Endothelial cell of umbilical vein (primary cell): ENCODE measurements around the gene GRB2. TPM values are rescaled to one million over a fixed set of nuclear protein-coding genes. Genes with fewer than 3 reads are reported as not detected.

Experiments
- BruUV-seq: library from RNA; stranded (reverse); fragments of 400-500 nt; replicated peaks from 2 replicates; lab custom pipeline; 2021; lab: Mats Ljungman, UMichigan
- CTCF ChIA-PET: fragments of 300-600, 350-600 bp; sonication (Branson Sonifier 250); formaldehyde crosslinking; loops from one replicate; lab custom pipeline; 2021; ENCODE audit warnings: antibody characterized with exemption, inconsistent platforms; lab: Charles Lee
- POLR2A ChIA-PET: fragments of 300-600, 350-600 bp; sonication (Branson Sonifier 250); formaldehyde crosslinking; loops from one replicate; lab custom pipeline; 2021; ENCODE audit warnings: antibody characterized with exemption, inconsistent platforms; lab: Charles Lee
- DNase-seq: peaks from one replicate; pipeline ENCODE4 v3.0.0-alpha.2; 2011; ENCODE audit warnings: low read depth, low spot score
- FAIRE-seq: peaks from 2 replicates; lab custom pipeline; 2011; peaks lifted over from hg19 to GRCh38; lab: Jason Lieb, UNC
- H2AFZ ChIP-seq: 2 replicates; pipeline ENCODE4 v1.6.0; 2012; ENCODE audit warnings: low read depth, low read length, control low read depth, inconsistent platforms
- H3K27ac ChIP-seq: 2 replicates; pipeline ENCODE4 v1.5.1; 2011; ENCODE audit warnings: low read depth, mild to moderate bottlenecking, control low read depth, low read length, moderate library complexity; ENCODE audit not compliant: insufficient read depth
- H3K27me3 ChIP-seq, 2 experiments: 2 replicates each; pipeline versions ENCODE4 v1.6.0 to v1.6.1; 2011; ENCODE audit warnings: low read length in 2 of 2, mixed read lengths in 1 of 2; ENCODE audit not compliant: control insufficient read depth in 2 of 2, insufficient read depth in 2 of 2
- H3K36me3 ChIP-seq, 2 experiments: 2 replicates in 1 of 2; 3 replicates in 1 of 2; pipeline ENCODE4 v1.5.1; 2011; ENCODE audit warnings: low read length in 2 of 2, mild to moderate bottlenecking in 1 of 2, moderate library complexity in 1 of 2; ENCODE audit not compliant: control insufficient read depth in 2 of 2, insufficient read depth in 2 of 2; ENCODE audit errors: extremely low read depth in 1 of 2
- H3K4me1 ChIP-seq: 3 replicates; pipeline ENCODE4 v1.5.1; 2011; ENCODE audit warnings: mild to moderate bottlenecking, low read length; ENCODE audit not compliant: control insufficient read depth, insufficient read depth; ENCODE audit errors: extremely low read depth
- H3K4me2 ChIP-seq: 2 replicates; pipeline ENCODE4 v1.6.1; 2011; ENCODE audit warnings: low read length, control low read depth, mixed read lengths; ENCODE audit not compliant: insufficient read depth
- H3K4me3 ChIP-seq, 3 experiments: fragments of 200-600 bp in 1 of 3; sonication (generic), shearing (Covaris generic) in 1 of 3; replicated peaks in 1 of 3; 2 replicates each; pipeline ENCODE4 v1.5.1; 2011 to 2016; ENCODE audit warnings: control low read depth in 3 of 3, low read length in 3 of 3, mild to moderate bottlenecking in 2 of 3, inconsistent platforms in 1 of 3, low read depth in 1 of 3, moderate library complexity in 1 of 3; ENCODE audit not compliant: insufficient read depth in 1 of 3
- H3K79me2 ChIP-seq: 2 replicates; pipeline ENCODE4 v1.6.0; 2012; ENCODE audit warnings: low read length, inconsistent platforms; ENCODE audit not compliant: control insufficient read depth, insufficient read depth
- H3K9ac ChIP-seq: replicated peaks from 2 replicates; pipeline ENCODE3; 2011; ENCODE audit warnings: low read length, control low read depth; ENCODE audit not compliant: insufficient read depth; ENCODE audit errors: extremely low read depth
- H3K9me1 ChIP-seq: replicated peaks from 3 replicates; pipeline ENCODE4 v1.6.0; 2011; ENCODE audit warnings: mild to moderate bottlenecking, low read length; ENCODE audit not compliant: control insufficient read depth, insufficient read depth; ENCODE audit errors: extremely low read depth
- H3K9me3 ChIP-seq: replicated peaks from 2 replicates; pipeline ENCODE4 v1.5.1; 2012; ENCODE audit warnings: low read length, inconsistent platforms; ENCODE audit not compliant: control insufficient read depth, insufficient read depth
- H4K20me1 ChIP-seq: replicated peaks from 2 replicates; pipeline ENCODE3; 2011; ENCODE audit warnings: mild to moderate bottlenecking, low read length; ENCODE audit not compliant: control insufficient read depth, insufficient read depth; ENCODE audit errors: extremely low read depth
- EZH2 ChIP-seq: IDR thresholded peaks from 2 replicates; pipeline ENCODE4 v1.6.1; 2012; ENCODE audit warnings: borderline replicate concordance, low read depth, mild to moderate bottlenecking, moderate library complexity, low read length, inconsistent platforms; ENCODE audit not compliant: severe bottlenecking
- FOS ChIP-seq: IDR thresholded peaks from 2 replicates; pipeline ENCODE4 v1.6.1; 2011; ENCODE audit warnings: mild to moderate bottlenecking, low read length, moderate library complexity, borderline replicate concordance; ENCODE audit not compliant: insufficient read depth
- GATA2 ChIP-seq: IDR thresholded peaks from 2 replicates; pipeline ENCODE4 v1.7.0; 2011; ENCODE audit warnings: low read depth, mild to moderate bottlenecking, moderate library complexity, mixed read lengths, low read length; ENCODE audit not compliant: insufficient read length, insufficient read depth
- JUN ChIP-seq: IDR thresholded peaks from 2 replicates; pipeline ENCODE4 v1.6.1; 2011; ENCODE audit warnings: borderline replicate concordance, low read depth; ENCODE audit not compliant: insufficient read length, insufficient read depth
- MAX ChIP-seq: IDR thresholded peaks from 2 replicates; pipeline ENCODE4 v1.6.1; 2011; ENCODE audit not compliant: insufficient read depth, insufficient read length
- MYC ChIP-seq: IDR thresholded peaks from one replicate; pipeline ENCODE4 v1.6.1; 2011; ENCODE audit warnings: mild to moderate bottlenecking, low read depth, low read length
- POLR2A ChIP-seq: IDR thresholded peaks from 2 replicates; pipeline ENCODE4 v1.6.1; 2012; ENCODE audit warnings: low read depth, mild to moderate bottlenecking, control low read depth, low read length
- POLR2AphosphoS5 ChIP-seq: IDR thresholded peaks from 2 replicates; pipeline ENCODE4 v1.6.1; 2012; ENCODE audit warnings: low read depth, mild to moderate bottlenecking, control low read depth, low read length, moderate library complexity; ENCODE audit not compliant: insufficient read depth
- dilution Hi-C: fragments of 300-500 bp; cut with MboI; formaldehyde crosslinking; loops from one replicate; pipeline ENCODE4 v1.15.0; 2019; ENCODE audit warnings: low sequenced_read_pairs; ENCODE audit not compliant: extremely low pct_ligation_motif_present
- intact Hi-C: fragments of 100-400 bp; cut with micrococcal nuclease; formaldehyde crosslinking; loops from one replicate; pipeline ENCODE4 v1.10.0; 2022
- polyA plus RNA-seq, 4 experiments: library from polyadenylated mRNA; depleted of rRNA in 3 of 4; stranded (reverse) in 3 of 4; unstranded in 1 of 4; fragments of >200 nt; gene quantifications; 2 replicates each; pipeline versions ENCODE4 v1.2.1 to v1.2.3, GENCODE V29; 2011 to 2012; ENCODE audit warnings: missing spikeins in 1 of 4
- total RNA-seq: library from RNA; stranded (reverse); gene quantifications from 2 replicates; pipeline ENCODE4 v1.2.3, GENCODE V29; 2021
- TF ChIP-seq, protein P1 (sequence below), 2 donors: IDR thresholded peaks; 1 replicate in 1 of 2; 2 replicates in 1 of 2; pipeline ENCODE4 v1.5.1; 2011; ENCODE audit warnings: low read length in 2 of 2, mild to moderate bottlenecking in 2 of 2, moderate library complexity in 2 of 2, control low read depth in 1 of 2, inconsistent platforms in 1 of 2, low read depth in 1 of 2; ENCODE audit not compliant: insufficient read depth in 1 of 2; ENCODE audit errors: extremely low read depth in 1 of 2

GRB2 gene
- total and polyA plus RNA-seq, 2 donors (not counting 3 experiments of a cell fraction or from before 2014, with no cell fraction given), result 51.5 to 93.9 TPM

GRCh38 chr17:75350706-75351105 lies 54.8 kb downstream of the GRB2 start:
- no TSS peak for BruUV-seq

More at GRCh38 chr17:75350706-75351105, 54.8 kb downstream of the GRB2 start:
- Histone ChIP-seq H4K20me1 (peaks cover 3% of the 10 kb centered on the region), H3K9me1 (no peaks in the 10 kb centered on the region), H2AFZ (no peak overlapping the region), H3K27ac (no peak overlapping the region), H3K4me2 (no peak overlapping the region), H3K4me3 (no peak overlapping the region), H3K9me3 (no peaks in the 10 kb centered on the region), H3K9ac (no peak overlapping the region), H3K79me2 (peaks cover 49% of the 10 kb centered on the region), H3K27me3 (no peaks in the 10 kb centered on the region), H3K4me1 (no peaks in the 10 kb centered on the region), H3K36me3 (no peaks in the 10 kb centered on the region)
- FAIRE-seq (no peak), DNase-seq (no peak)
- intact Hi-C loops, result no loop called here
- TF ChIP-seq, protein P1, sequence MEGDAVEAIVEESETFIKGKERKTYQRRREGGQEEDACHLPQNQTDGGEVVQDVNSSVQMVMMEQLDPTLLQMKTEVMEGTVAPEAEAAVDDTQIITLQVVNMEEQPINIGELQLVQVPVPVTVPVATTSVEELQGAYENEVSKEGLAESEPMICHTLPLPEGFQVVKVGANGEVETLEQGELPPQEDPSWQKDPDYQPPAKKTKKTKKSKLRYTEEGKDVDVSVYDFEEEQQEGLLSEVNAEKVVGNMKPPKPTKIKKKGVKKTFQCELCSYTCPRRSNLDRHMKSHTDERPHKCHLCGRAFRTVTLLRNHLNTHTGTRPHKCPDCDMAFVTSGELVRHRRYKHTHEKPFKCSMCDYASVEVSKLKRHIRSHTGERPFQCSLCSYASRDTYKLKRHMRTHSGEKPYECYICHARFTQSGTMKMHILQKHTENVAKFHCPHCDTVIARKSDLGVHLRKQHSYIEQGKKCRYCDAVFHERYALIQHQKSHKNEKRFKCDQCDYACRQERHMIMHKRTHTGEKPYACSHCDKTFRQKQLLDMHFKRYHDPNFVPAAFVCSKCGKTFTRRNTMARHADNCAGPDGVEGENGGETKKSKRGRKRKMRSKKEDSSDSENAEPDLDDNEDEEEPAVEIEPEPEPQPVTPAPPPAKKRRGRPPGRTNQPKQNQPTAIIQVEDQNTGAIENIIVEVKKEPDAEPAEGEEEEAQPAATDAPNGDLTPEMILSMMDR (IDR thresholded peaks at IDR 0.05; ENCODE audit: extremely low read depth in 1 of 2, insufficient read depth in 1 of 2, low read depth in 1 of 2, low read length in 2 of 2), result no peak
- TF ChIP-seq GATA2 (no peak), MYC (no peak), POLR2AphosphoS5 (no peak), FOS (no peak), POLR2A (no peak), JUN (no peak), EZH2 (no peak), MAX (no peak)
- dilution Hi-C loops, result no loop called here
- CTCF ChIA-PET, result interaction anchor here (0.9 kb wide), 1 partner anchor 24 kb away, joined by 4 read pairs; no protein-coding TSS in a partner anchor
- POLR2A ChIA-PET, result no interaction called here
